ENCODE data around the gene IL10RA. TPM values are rescaled to one million over a fixed set of nuclear protein-coding genes. Genes with fewer than 3 reads are reported as not detected.

IL10RA gene
- total RNA-seq, 1 donor from 2014 or later: 5.8 TPM

- TF ChIP-seq CTCF (IDR thresholded peaks at IDR 0.05; ENCODE audit: partially characterized antibody, unreplicated experiment): no peak
- peaks cover 5% of the 10 kb centered on the region for H3K4me1 Mint-ChIP-seq (ENCODE audit: low read depth, unreplicated experiment)
These were observed 29.2 kb downstream of the IL10RA start for GRCh38 chr11:118015385-118015841.

GRCh38 chr11:118016104-118016503 is 29.9 kb downstream of the IL10RA start:
- H3K9me3 Mint-ChIP-seq (ENCODE audit: unreplicated experiment): no peaks in the 10 kb centered on the region
- TF ChIP-seq CTCF (IDR thresholded peaks at IDR 0.05; ENCODE audit: partially characterized antibody, unreplicated experiment): no peak

More at GRCh38 chr11:118015385-118015841, 29.2 kb downstream of the IL10RA start:
- H3K36me3 Mint-ChIP-seq (ENCODE audit: unreplicated experiment): peaks cover 6% of the 10 kb centered on the region
- H3K27me3 Mint-ChIP-seq (ENCODE audit: unreplicated experiment): peaks cover 4% of the 10 kb centered on the region
- no peak overlapping the region for H3K4me3 Mint-ChIP-seq (ENCODE audit: unreplicated experiment)
- no peak for DNase-seq
- H3K9me3 Mint-ChIP-seq (ENCODE audit: unreplicated experiment): no peaks in the 10 kb centered on the region
- H3K27ac Mint-ChIP-seq (ENCODE audit: unreplicated experiment): no peak overlapping the region

GRCh38 chr11:118017111-118017510 is 30.9 kb downstream of the IL10RA start:
- DNase-seq: no peak
- Mint-ChIP-seq H3K4me3 (ENCODE audit: unreplicated experiment) (no peak overlapping the region), H3K27me3 (ENCODE audit: unreplicated experiment) (peaks cover 4% of the 10 kb centered on the region), H3K36me3 (ENCODE audit: unreplicated experiment) (peaks cover 6% of the 10 kb centered on the region), H3K9me3 (ENCODE audit: unreplicated experiment) (no peaks in the 10 kb centered on the region), H3K27ac (ENCODE audit: unreplicated experiment) (no peak overlapping the region), H3K4me1 (ENCODE audit: low read depth, unreplicated experiment) (peaks cover 4% of the 10 kb centered on the region)
- no peak for TF ChIP-seq CTCF (IDR thresholded peaks at IDR 0.05; ENCODE audit: partially characterized antibody, unreplicated experiment)

More at GRCh38 chr11:118016104-118016503, 29.9 kb downstream of the IL10RA start:
- Mint-ChIP-seq H3K4me1 (ENCODE audit: low read depth, unreplicated experiment) (peaks cover 5% of the 10 kb centered on the region), H3K27me3 (ENCODE audit: unreplicated experiment) (peaks cover 4% of the 10 kb centered on the region), H3K4me3 (ENCODE audit: unreplicated experiment) (no peak overlapping the region), H3K27ac (ENCODE audit: unreplicated experiment) (no peak overlapping the region), H3K36me3 (ENCODE audit: unreplicated experiment) (peaks cover 6% of the 10 kb centered on the region)
- no peak for DNase-seq

- H3K4me3 Mint-ChIP-seq (ENCODE audit: unreplicated experiment): no peak overlapping the region
- no peak overlapping the region for H3K27ac Mint-ChIP-seq (ENCODE audit: unreplicated experiment)
- peaks cover 4% of the 10 kb centered on the region for H3K27me3 Mint-ChIP-seq (ENCODE audit: unreplicated experiment)
- no peak for DNase-seq
- H3K9me3 Mint-ChIP-seq (ENCODE audit: unreplicated experiment): no peaks in the 10 kb centered on the region
- H3K36me3 Mint-ChIP-seq (ENCODE audit: unreplicated experiment): peaks cover 6% of the 10 kb centered on the region
- TF ChIP-seq CTCF (IDR thresholded peaks at IDR 0.05; ENCODE audit: partially characterized antibody, unreplicated experiment): no peak
- no peaks in the 10 kb centered on the region for H3K4me1 Mint-ChIP-seq (ENCODE audit: low read depth, unreplicated experiment)
These were observed 31.6 kb downstream of the IL10RA start for GRCh38 chr11:118017631-118018315.

- Mint-ChIP-seq H3K27ac (ENCODE audit: unreplicated experiment) (no peak overlapping the region), H3K27me3 (ENCODE audit: unreplicated experiment) (peaks cover 4% of the 10 kb centered on the region), H3K4me1 (ENCODE audit: low read depth, unreplicated experiment) (no peaks in the 10 kb centered on the region), H3K9me3 (ENCODE audit: unreplicated experiment) (no peaks in the 10 kb centered on the region), H3K4me3 (ENCODE audit: unreplicated experiment) (no peak overlapping the region), H3K36me3 (ENCODE audit: unreplicated experiment) (peaks cover 6% of the 10 kb centered on the region)
- no peak for DNase-seq
- TF ChIP-seq CTCF (IDR thresholded peaks at IDR 0.05; ENCODE audit: partially characterized antibody, unreplicated experiment): no peak
These were observed 32.2 kb downstream of the IL10RA start for GRCh38 chr11:118018401-118018800.
